GM21619 (cell line): ENCODE data around the gene ASAP3.
"Not testable (repeated sequence)": the region's sequence is repeated elsewhere in the genome, so short reads cannot be mapped to it uniquely, and the experiment has no call there.

ENCODE experiments used
- ATAC-seq: cut with Tn5 transposase; IDR thresholded peaks from one replicate; pipeline ENCODE4 v1.9.1; 2021; ENCODE audit not compliant: unreplicated experiment

ASAP3 gene

GRCh38 chr1:23399229-23399628 lies 84.8 kb downstream of the ASAP3 start:
- ATAC-seq: no peak

- ATAC-seq: no peak
These were observed 86.1 kb downstream of the ASAP3 start for GRCh38 chr1:23397908-23398307.

GRCh38 chr1:23396380-23396779 lies 87.6 kb downstream of the ASAP3 start:
- no peak for ATAC-seq

GRCh38 chr1:23395849-23396248 lies 88.1 kb downstream of the ASAP3 start:
- ATAC-seq: no peak

- ATAC-seq: no peak
These were observed 88.7 kb downstream of the ASAP3 start for GRCh38 chr1:23395154-23395724.

GRCh38 chr1:23394684-23395083 lies 89.3 kb downstream of the ASAP3 start:
- no peak for ATAC-seq

GRCh38 chr1:23394181-23394580 lies 89.8 kb downstream of the ASAP3 start:
- ATAC-seq: no peak

GRCh38 chr1:23393706-23394105 lies 90.3 kb downstream of the ASAP3 start:
- no peak for ATAC-seq

- ATAC-seq: no peak
These were observed 91.7 kb downstream of the ASAP3 start for GRCh38 chr1:23392125-23392855.

- no peak for ATAC-seq
These were observed 94.1 kb downstream of the ASAP3 start for GRCh38 chr1:23389837-23390321.

- no peak for ATAC-seq
These were observed 96.5 kb downstream of the ASAP3 start for GRCh38 chr1:23387494-23387893.

- ATAC-seq: no peak
These were observed 98.8 kb downstream of the ASAP3 start for GRCh38 chr1:23385119-23385621.

- no peak for ATAC-seq
These were observed 99.5 kb downstream of the ASAP3 start for GRCh38 chr1:23384312-23385058.

- no peak for ATAC-seq
These were observed 100.2 kb downstream of the ASAP3 start for GRCh38 chr1:23383577-23384311.

- no peak for ATAC-seq
These were observed 102.6 kb downstream of the ASAP3 start for GRCh38 chr1:23381233-23381885.

GRCh38 chr1:23380719-23381118 lies 103.3 kb downstream of the ASAP3 start:
- no peak for ATAC-seq

GRCh38 chr1:23380236-23380635 lies 103.7 kb downstream of the ASAP3 start:
- not testable (repeated sequence) for ATAC-seq
